GM23248 (cell line): ENCODE measurements around the gene DYNLRB1.

ENCODE experiments used
- EZH2 ChIP-seq: fragments of 200-600 bp; sonication (generic); IDR thresholded peaks from 2 replicates; pipeline ENCODE4 v1.6.1; 2018; ENCODE audit warnings: antibody characterized with exemption, mild to moderate bottlenecking; ENCODE audit not compliant: insufficient read depth, poor library complexity, severe bottlenecking
- EZH2phosphoT487 ChIP-seq: fragments of 200-600 bp; sonication (generic); IDR thresholded peaks from 2 replicates; pipeline ENCODE4 v1.6.1; 2018; ENCODE audit warnings: antibody characterized with exemption, moderate library complexity, mild to moderate bottlenecking, low read depth; ENCODE audit not compliant: insufficient read depth

DNA sequence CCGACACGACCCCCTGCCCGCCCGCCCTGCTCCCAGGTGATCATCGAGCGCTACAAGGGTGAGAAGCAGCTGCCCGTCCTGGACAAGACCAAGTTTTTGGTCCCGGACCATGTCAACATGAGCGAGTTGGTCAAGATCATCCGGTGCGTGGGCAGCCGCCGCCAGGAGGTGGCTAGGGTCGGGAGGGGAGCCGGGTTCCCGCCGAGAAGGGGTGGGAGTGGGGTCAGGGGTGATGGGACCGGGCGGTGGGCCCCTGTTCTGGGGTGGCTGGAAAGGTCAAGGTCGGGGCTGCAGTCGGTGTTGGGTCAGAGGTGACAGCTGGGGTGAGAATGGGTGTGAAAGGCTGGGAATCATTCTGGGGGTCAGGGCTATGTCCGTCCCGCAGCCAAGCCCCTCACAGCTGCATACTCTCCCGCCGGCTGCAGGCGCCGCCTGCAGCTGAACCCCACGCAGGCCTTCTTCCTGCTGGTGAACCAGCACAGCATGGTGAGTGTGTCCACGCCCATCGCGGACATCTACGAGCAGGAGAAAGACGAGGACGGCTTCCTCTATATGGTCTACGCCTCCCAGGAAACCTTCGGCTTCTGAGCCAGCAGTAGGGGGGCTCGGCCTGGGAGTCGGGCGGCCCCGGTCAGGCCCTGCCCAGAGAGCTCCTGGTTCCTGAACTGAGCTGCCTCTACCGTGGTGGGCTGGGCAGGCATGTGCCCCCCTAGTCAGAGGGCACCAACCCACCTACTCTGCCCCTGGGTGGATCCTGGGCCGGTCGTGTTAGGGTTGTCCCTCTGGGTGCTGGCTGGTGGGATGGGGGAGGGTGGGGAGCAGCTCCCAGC lies 43.3 kb downstream of the DYNLRB1 start:
- TF ChIP-seq EZH2: no peak
- TF ChIP-seq EZH2phosphoT487: no peak
